Peyer's patch (tissue), 4 donors: ENCODE data around the gene KLHDC1. TPM values are rescaled to one million over a fixed set of nuclear protein-coding genes. Genes with fewer than 3 reads are reported as not detected.
A peak's percentile ranks its signal among the peaks of the same experiment; 100 is the strongest.
"Not testable (repeated sequence)": the region's sequence is repeated elsewhere in the genome, so short reads cannot be mapped to it uniquely, and the experiment has no call there.

Experiments
- DNase-seq, 3 donors: peaks; one replicate each; pipeline ENCODE4 v3.0.0-alpha.2; 2017 to 2019
- H3K27ac ChIP-seq, 4 donors: fragments of 200-600 bp; sonication (generic); one replicate each; pipeline ENCODE4 v1.5.1; 2016 to 2019
- H3K27me3 ChIP-seq, 2 donors: fragments of 200-600 bp; sonication (generic); one replicate each; pipeline ENCODE4 v1.5.1; 2019
- H3K36me3 ChIP-seq, 3 donors: fragments of 200-600 bp; sonication (generic); one replicate each; pipeline ENCODE4 v1.5.1; 2016 to 2019
- H3K4me1 ChIP-seq, 4 donors: fragments of 200-600 bp; sonication (generic); one replicate each; pipeline ENCODE4 v1.5.1; 2016 to 2019
- H3K4me3 ChIP-seq, 4 donors: fragments of 200-600 bp; sonication (generic); 1 replicate in 3 of 4; 2 replicates in 1 of 4; pipeline ENCODE4 v1.5.1; 2016 to 2019; ENCODE audit warnings: mild to moderate bottlenecking in 1 of 4
- H3K9me3 ChIP-seq, 4 donors: fragments of 200-600 bp; sonication (generic); one replicate each; pipeline ENCODE4 v1.5.1; 2016 to 2019; ENCODE audit warnings: mild to moderate bottlenecking in 1 of 4
- POLR2A ChIP-seq, 2 donors: fragments of 450-650 bp; IDR thresholded peaks; one replicate each; pipeline ENCODE4 v1.5.1; 2017; ENCODE audit warnings: antibody characterized with exemption in 2 of 2, mild to moderate bottlenecking in 2 of 2, moderate library complexity in 2 of 2
- total RNA-seq, 4 donors: library from RNA; depleted of rRNA; stranded (reverse); fragments of >200 nt; gene quantifications; one replicate each; pipeline ENCODE4 v1.1.0, GENCODE V29; 2016
- TF ChIP-seq, protein P1 (sequence below), 6 experiments: fragments of 450-650 bp in 4 of 6; fragments of 200-600 bp in 2 of 6; sonication (generic) in 1 of 6; IDR thresholded peaks; one replicate each; pipeline ENCODE4 v1.5.1; 2017 to 2019; ENCODE audit warnings: antibody characterized with exemption in 6 of 6, mild to moderate bottlenecking in 3 of 6, moderate library complexity in 1 of 6

KLHDC1 gene
- total RNA-seq, 4 donors from 2014 or later, result 2.3 to 28.1 (median 3.5) TPM

DNA sequence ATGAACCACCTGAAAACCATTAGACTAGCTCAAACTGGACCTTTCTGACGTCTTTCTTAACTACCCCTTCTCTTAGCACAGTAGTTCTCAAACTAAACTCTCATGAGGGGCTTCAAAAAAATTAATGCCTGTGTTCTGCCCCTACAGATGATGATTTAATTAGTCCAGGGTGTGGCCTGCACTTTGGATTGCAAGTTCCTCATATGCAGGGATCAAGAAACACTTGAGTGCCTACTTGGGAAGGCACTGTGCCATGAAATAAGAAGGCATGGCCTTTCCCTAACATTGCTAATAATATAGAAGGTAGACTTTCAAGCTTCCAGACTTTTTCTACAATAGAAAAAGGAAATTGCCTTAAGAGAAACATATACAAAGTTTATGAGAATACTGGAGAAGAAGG, 52.3 kb downstream of the KLHDC1 start:
- TF ChIP-seq, protein P1, sequence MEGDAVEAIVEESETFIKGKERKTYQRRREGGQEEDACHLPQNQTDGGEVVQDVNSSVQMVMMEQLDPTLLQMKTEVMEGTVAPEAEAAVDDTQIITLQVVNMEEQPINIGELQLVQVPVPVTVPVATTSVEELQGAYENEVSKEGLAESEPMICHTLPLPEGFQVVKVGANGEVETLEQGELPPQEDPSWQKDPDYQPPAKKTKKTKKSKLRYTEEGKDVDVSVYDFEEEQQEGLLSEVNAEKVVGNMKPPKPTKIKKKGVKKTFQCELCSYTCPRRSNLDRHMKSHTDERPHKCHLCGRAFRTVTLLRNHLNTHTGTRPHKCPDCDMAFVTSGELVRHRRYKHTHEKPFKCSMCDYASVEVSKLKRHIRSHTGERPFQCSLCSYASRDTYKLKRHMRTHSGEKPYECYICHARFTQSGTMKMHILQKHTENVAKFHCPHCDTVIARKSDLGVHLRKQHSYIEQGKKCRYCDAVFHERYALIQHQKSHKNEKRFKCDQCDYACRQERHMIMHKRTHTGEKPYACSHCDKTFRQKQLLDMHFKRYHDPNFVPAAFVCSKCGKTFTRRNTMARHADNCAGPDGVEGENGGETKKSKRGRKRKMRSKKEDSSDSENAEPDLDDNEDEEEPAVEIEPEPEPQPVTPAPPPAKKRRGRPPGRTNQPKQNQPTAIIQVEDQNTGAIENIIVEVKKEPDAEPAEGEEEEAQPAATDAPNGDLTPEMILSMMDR (IDR thresholded peaks at IDR 0.05), result no peak
- no peak for TF ChIP-seq POLR2A (IDR thresholded peaks at IDR 0.05)
- DNase-seq, result no peak

DNA sequence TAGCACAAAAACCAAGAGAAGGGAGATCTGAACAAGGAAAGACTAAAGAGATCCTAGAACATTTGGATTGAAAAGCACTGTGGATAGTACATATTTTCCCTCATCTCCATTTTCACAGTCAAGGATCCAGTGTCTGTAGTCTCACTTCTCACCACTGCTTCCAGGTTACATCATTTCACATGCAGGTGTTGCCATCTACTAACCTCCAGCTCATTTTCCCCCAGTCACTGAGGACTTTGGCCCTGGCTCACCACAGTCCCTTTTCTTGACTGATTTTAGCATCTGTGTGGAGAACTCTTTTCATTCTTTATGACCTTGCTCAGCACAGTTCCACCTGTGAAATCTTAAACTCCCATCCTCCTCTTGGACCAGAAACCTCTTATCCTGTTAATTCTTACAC, 53.6 kb downstream of the KLHDC1 start:
- not testable (repeated sequence) for H3K4me1 ChIP-seq, H3K9me3 ChIP-seq, H3K4me3 ChIP-seq, H3K27ac ChIP-seq, H3K36me3 ChIP-seq, DNase-seq, H3K27me3 ChIP-seq

More for the DNA sequence above, 52.3 kb downstream of the KLHDC1 start:
- H3K27ac ChIP-seq, result no peak overlapping the region
- H3K4me1 ChIP-seq, result no peaks in the 10 kb centered on the region
- peaks cover 0 to 16% (median 0%) of the 10 kb centered on the region in 3 donors for H3K36me3 ChIP-seq
- H3K27me3 ChIP-seq, result no peaks in the 10 kb centered on the region
- H3K9me3 ChIP-seq, result no peaks in the 10 kb centered on the region
- no peak overlapping the region for H3K4me3 ChIP-seq

DNA sequence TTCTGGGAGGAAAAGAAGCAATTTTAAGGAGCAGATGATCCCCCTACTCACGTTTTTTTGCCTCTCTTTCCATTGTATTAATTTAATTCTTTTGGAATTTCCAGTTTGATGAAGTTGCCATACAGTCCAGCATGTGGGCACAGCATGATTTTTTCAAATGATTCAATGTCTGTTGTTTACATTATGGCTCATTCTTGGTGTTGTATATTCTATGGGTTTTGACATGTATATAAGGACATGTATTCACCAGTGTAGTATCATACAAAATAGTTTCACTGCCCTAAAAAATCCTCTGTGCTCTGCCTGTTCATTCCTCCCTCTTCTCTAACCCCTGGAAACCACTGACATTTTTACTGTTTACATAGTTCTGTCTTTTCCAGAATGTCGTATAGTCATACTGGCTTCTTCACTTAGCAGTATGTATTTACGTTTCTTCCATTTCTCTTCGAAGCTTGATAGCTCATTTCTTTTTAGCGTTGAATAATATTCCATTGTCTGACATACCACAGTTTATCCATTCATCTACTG, 61.7 kb downstream of the KLHDC1 start:
- Histone ChIP-seq H3K9me3 (no peaks in the 10 kb centered on the region), H3K4me1 (no peaks in the 10 kb centered on the region), H3K27me3 (no peaks in the 10 kb centered on the region), H3K36me3 (no peaks in the 10 kb centered on the region), H3K4me3 (no peak overlapping the region), H3K27ac (no peak overlapping the region)
- TF ChIP-seq, protein P1 (IDR thresholded peaks at IDR 0.05), result no peak
- no peak for TF ChIP-seq POLR2A (IDR thresholded peaks at IDR 0.05)
- DNase-seq, result no peak

DNA sequence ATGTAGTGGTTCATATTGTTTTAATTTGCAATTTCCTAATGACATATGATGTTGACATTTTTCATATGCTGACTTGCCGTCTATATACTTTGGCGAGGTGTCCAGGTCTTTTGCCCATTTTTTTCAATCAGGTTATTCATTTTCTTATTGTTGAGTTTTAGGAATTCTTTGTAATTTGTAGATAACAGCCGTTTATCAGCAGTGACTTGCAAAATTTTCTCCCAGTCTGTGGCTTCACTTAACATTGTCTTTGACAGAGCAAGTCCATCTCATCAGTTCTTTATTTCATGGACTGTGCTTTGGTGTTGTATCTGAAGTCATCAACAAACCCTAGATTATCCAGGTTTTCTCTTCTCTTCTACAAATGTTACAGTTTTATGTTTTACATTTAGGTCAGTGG, 62.5 kb downstream of the KLHDC1 start:
- H3K4me1 ChIP-seq, result no peaks in the 10 kb centered on the region
- no peaks in the 10 kb centered on the region for H3K9me3 ChIP-seq
- no peak for DNase-seq
- no peak overlapping the region for H3K27ac ChIP-seq
- H3K36me3 ChIP-seq, result no peaks in the 10 kb centered on the region
- TF ChIP-seq, protein P1 (IDR thresholded peaks at IDR 0.05), result no peak
- no peak for TF ChIP-seq POLR2A (IDR thresholded peaks at IDR 0.05)
- H3K27me3 ChIP-seq, result no peaks in the 10 kb centered on the region
- no peak overlapping the region for H3K4me3 ChIP-seq

DNA sequence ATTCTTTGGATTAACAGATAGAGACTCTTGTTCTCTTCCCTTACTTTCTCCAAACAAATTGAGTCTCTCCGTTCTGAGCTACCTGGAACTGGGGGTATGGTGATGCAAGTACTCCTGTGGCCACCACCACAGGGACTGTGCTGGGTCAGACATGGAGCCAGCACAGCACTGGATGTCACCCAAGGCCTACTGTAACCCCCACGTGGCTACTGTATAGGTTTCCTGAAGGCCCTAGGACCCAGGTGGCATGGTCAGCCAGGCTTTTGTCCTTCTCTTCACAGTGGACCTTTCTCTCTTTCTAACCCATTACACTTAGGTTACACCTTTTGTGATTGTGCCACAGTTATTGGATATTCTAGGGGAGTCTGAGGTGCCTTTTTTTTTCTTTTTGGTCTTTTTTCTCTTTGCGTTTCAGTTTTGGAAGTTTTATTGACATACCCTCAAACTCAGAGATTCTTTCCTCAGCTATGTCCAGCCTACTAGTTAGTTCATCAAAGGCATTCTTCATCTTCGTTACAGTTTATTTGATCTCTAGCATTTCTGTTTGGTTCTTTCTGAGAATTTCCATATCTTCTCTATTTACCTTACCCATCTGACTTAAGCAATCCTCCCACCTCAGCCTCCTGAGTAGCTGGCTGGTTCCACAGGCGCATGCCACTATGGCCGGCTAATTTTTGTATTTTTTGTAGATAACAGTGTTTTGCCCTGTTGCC, 69.1 kb downstream of the KLHDC1 start:
- H3K36me3 ChIP-seq, result no peaks in the 10 kb centered on the region
- no peaks in the 10 kb centered on the region for H3K9me3 ChIP-seq
- no peaks in the 10 kb centered on the region for H3K27me3 ChIP-seq
- no peaks in the 10 kb centered on the region for H3K4me1 ChIP-seq
- H3K4me3 ChIP-seq, result no peak overlapping the region
- no peak overlapping the region for H3K27ac ChIP-seq
- no peak for DNase-seq
- TF ChIP-seq, protein P1 (IDR thresholded peaks at IDR 0.05), result no peak
- TF ChIP-seq POLR2A (IDR thresholded peaks at IDR 0.05), result no peak

DNA sequence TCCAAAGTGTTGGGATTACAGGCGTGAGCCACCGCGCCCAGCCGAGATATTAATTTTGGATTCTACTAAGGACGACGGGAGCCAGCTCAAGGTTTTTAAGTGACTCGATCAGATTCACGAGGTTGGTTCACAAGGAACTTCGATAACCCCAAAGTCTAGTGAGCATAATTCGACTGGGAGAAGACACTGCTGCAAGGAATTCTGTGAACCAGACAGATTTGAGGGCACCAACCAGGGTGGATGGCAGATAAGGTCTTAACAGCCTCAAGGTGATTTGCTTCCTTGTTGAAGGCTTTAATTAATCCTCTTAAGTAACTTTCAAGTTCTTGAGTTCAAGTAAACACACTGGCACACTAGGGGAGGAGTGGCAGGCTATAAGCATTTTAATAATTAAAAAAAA, 73.9 kb downstream of the KLHDC1 start:
- Histone ChIP-seq H3K36me3 (no peaks in the 10 kb centered on the region), H3K27ac (peak overlapping the region; percentile 96 to 98 (median 98)), H3K4me3 (peak overlapping the region; percentile 72 to 100 (median 92)), H3K9me3 (no peaks in the 10 kb centered on the region), H3K27me3 (no peaks in the 10 kb centered on the region), H3K4me1 (peaks cover 0 to 25% (median 12%) of the 10 kb centered on the region in 4 donors)
- DNase-seq, result no peak
- no peak for TF ChIP-seq POLR2A (IDR thresholded peaks at IDR 0.05)
- TF ChIP-seq, protein P1 (IDR thresholded peaks at IDR 0.05), result no peak
